GM23248 (cell line): ENCODE data around the gene NT5M.

ENCODE experiments used
- EZH2 ChIP-seq: fragments of 200-600 bp; sonication (generic); IDR thresholded peaks from 2 replicates; pipeline ENCODE4 v1.6.1; 2018; ENCODE audit warnings: antibody characterized with exemption, mild to moderate bottlenecking; ENCODE audit not compliant: insufficient read depth, poor library complexity, severe bottlenecking
- EZH2phosphoT487 ChIP-seq: fragments of 200-600 bp; sonication (generic); IDR thresholded peaks from 2 replicates; pipeline ENCODE4 v1.6.1; 2018; ENCODE audit warnings: antibody characterized with exemption, moderate library complexity, mild to moderate bottlenecking, low read depth; ENCODE audit not compliant: insufficient read depth

GRCh38 chr17:17387017-17387497 is 83.9 kb downstream of the NT5M start:
- TF ChIP-seq EZH2 (no peak), EZH2phosphoT487 (no peak)
